Thymus (tissue), 11 donors: ENCODE measurements around the gene CDK14. TPM values are rescaled to one million over a fixed set of nuclear protein-coding genes. Genes with fewer than 3 reads are reported as not detected.

Source experiments
- DNase-seq, 9 donors: peaks; one replicate each; pipeline ENCODE4 v3.0.0-alpha.2; 2013; ENCODE audit warnings: low spot score in 9 of 9, low read depth in 6 of 9, missing footprints in 1 of 9
- H3K27ac ChIP-seq, 2 donors: one replicate each; pipeline ENCODE4 v1.5.1; 2013; ENCODE audit warnings: control low read depth in 1 of 2, low read depth in 1 of 2, low read length in 1 of 2, mild to moderate bottlenecking in 1 of 2, moderate library complexity in 1 of 2
- H3K27me3 ChIP-seq, 2 donors: one replicate each; pipeline ENCODE4 v1.5.1; 2013; ENCODE audit warnings: low read length in 1 of 2; ENCODE audit not compliant: control insufficient read depth in 2 of 2, insufficient read depth in 1 of 2
- H3K36me3 ChIP-seq, 2 donors: one replicate each; pipeline ENCODE4 v1.5.1; 2013; ENCODE audit warnings: low read length in 1 of 2, mild to moderate bottlenecking in 1 of 2, moderate library complexity in 1 of 2; ENCODE audit not compliant: control insufficient read depth in 2 of 2, insufficient read depth in 2 of 2
- H3K4me1 ChIP-seq, 2 donors: one replicate each; pipeline ENCODE4 v1.5.1; 2013; ENCODE audit warnings: low read length in 2 of 2; ENCODE audit not compliant: control insufficient read depth in 2 of 2, insufficient read depth in 2 of 2
- H3K4me3 ChIP-seq, 2 donors: one replicate each; pipeline ENCODE4 v1.5.1; 2013; ENCODE audit warnings: low read length in 2 of 2, control low read depth in 1 of 2, mild to moderate bottlenecking in 1 of 2
- H3K9me3 ChIP-seq, 2 donors: one replicate each; pipeline ENCODE4 v1.5.1; 2013; ENCODE audit warnings: low read length in 1 of 2, mild to moderate bottlenecking in 1 of 2; ENCODE audit not compliant: control insufficient read depth in 2 of 2, insufficient read depth in 1 of 2
- WGBS: extraction: QIAGEN DNeasy Blood & Tissue Kit; methylation state at CpG from one replicate; pipeline ENCODE4 v1.1.7; 2013; 5-methylcytosine and 5-hydroxymethylcytosine counted together
- polyA plus RNA-seq: library from polyadenylated mRNA; stranded (reverse); fragments of 200-250 nt; gene quantifications from one replicate; pipeline ENCODE4 v1.2.3, GENCODE V29; 2013
- total RNA-seq: library from RNA; stranded (reverse); fragments of 120-200 nt; gene quantifications from one replicate; pipeline ENCODE4 v1.2.4, GENCODE V29; 2013
- donor health status: healthy.

The CDK14 gene
- total and polyA plus RNA-seq, 2 donors, result 7.6 to 9.0 TPM

GRCh38 chr7:90709501-90710465 is 113.7 kb downstream of the CDK14 start:
- no peaks in the 10 kb centered on the region for H3K4me1 ChIP-seq
- no peak for DNase-seq
- WGBS, result 83% methylated on average over 11 of the region's 11 CpGs

GRCh38 chr7:90710466-90710850 is 114.3 kb downstream of the CDK14 start:
- DNase-seq, result no peak
- Histone ChIP-seq H3K4me1 (no peaks in the 10 kb centered on the region), H3K36me3 (no peaks in the 10 kb centered on the region), H3K27me3 (no peaks in the 10 kb centered on the region), H3K27ac (no peak overlapping the region), H3K4me3 (no peak overlapping the region), H3K9me3 (no peaks in the 10 kb centered on the region)
- 89% methylated on average over 4 of the region's 4 CpGs for WGBS

More at GRCh38 chr7:90709501-90710465, 113.7 kb downstream of the CDK14 start:
- H3K27ac ChIP-seq, result no peak overlapping the region
- no peaks in the 10 kb centered on the region for H3K36me3 ChIP-seq
- no peaks in the 10 kb centered on the region for H3K27me3 ChIP-seq
- H3K4me3 ChIP-seq, result no peak overlapping the region
- no peaks in the 10 kb centered on the region for H3K9me3 ChIP-seq

- Histone ChIP-seq H3K27ac (no peak overlapping the region), H3K4me1 (no peaks in the 10 kb centered on the region), H3K36me3 (no peaks in the 10 kb centered on the region), H3K4me3 (no peak overlapping the region), H3K9me3 (no peaks in the 10 kb centered on the region), H3K27me3 (no peaks in the 10 kb centered on the region)
- WGBS, result 95% methylated on average over 1 of the region's 1 CpG
- DNase-seq, result no peak
These were observed 117.5 kb downstream of the CDK14 start for GRCh38 chr7:90713628-90714027.

GRCh38 chr7:90715067-90715466 is 118.9 kb downstream of the CDK14 start:
- H3K36me3 ChIP-seq, result no peaks in the 10 kb centered on the region
- H3K4me3 ChIP-seq, result no peak overlapping the region
- WGBS, result 95% methylated on average over 2 of the region's 2 CpGs
- H3K4me1 ChIP-seq, result no peaks in the 10 kb centered on the region
- no peak overlapping the region for H3K27ac ChIP-seq
- H3K9me3 ChIP-seq, result no peaks in the 10 kb centered on the region
- no peak for DNase-seq
- H3K27me3 ChIP-seq, result no peaks in the 10 kb centered on the region

- no peak overlapping the region for H3K4me3 ChIP-seq
- no peaks in the 10 kb centered on the region for H3K9me3 ChIP-seq
- no peaks in the 10 kb centered on the region for H3K36me3 ChIP-seq
- no peak for DNase-seq
- WGBS, result 96% methylated on average over 5 of the region's 5 CpGs
- H3K27ac ChIP-seq, result no peak overlapping the region
- H3K4me1 ChIP-seq, result no peaks in the 10 kb centered on the region
- H3K27me3 ChIP-seq, result no peaks in the 10 kb centered on the region
These were observed 121.4 kb downstream of the CDK14 start for GRCh38 chr7:90717296-90718060.

- no peak for DNase-seq
- 94% methylated on average over 3 of the region's 3 CpGs for WGBS
- no peaks in the 10 kb centered on the region for H3K9me3 ChIP-seq
- no peak overlapping the region for H3K4me3 ChIP-seq
- no peaks in the 10 kb centered on the region for H3K27me3 ChIP-seq
- H3K36me3 ChIP-seq, result no peaks in the 10 kb centered on the region
- no peaks in the 10 kb centered on the region for H3K4me1 ChIP-seq
- no peak overlapping the region for H3K27ac ChIP-seq
These were observed 123.0 kb downstream of the CDK14 start for GRCh38 chr7:90719155-90719554.

- H3K36me3 ChIP-seq, result no peaks in the 10 kb centered on the region
- H3K4me1 ChIP-seq, result no peaks in the 10 kb centered on the region
- H3K27ac ChIP-seq, result no peak overlapping the region
- H3K9me3 ChIP-seq, result no peaks in the 10 kb centered on the region
- no peak for DNase-seq
- H3K27me3 ChIP-seq, result no peaks in the 10 kb centered on the region
- no peak overlapping the region for H3K4me3 ChIP-seq
- WGBS, result 80% methylated on average over 4 of the region's 4 CpGs
These were observed 125.1 kb downstream of the CDK14 start for GRCh38 chr7:90720984-90721760.

- no peak for DNase-seq
- Histone ChIP-seq H3K36me3 (no peaks in the 10 kb centered on the region), H3K4me3 (no peak overlapping the region), H3K4me1 (no peaks in the 10 kb centered on the region), H3K27ac (no peak overlapping the region), H3K27me3 (no peaks in the 10 kb centered on the region), H3K9me3 (no peaks in the 10 kb centered on the region)
- 95% methylated on average over 7 of the region's 7 CpGs for WGBS
These were observed 125.8 kb downstream of the CDK14 start for GRCh38 chr7:90721869-90722431.
